ENCODE data around the gene LIPC. TPM values are rescaled to one million over a fixed set of nuclear protein-coding genes. Genes with fewer than 3 reads are reported as not detected.

LIPC gene
- total and polyA plus RNA-seq, 9 of the 15 experiments (the other 6 are each of a cell fraction or from before 2014, with no cell fraction given), result 0.07 to 0.41 (median 0.11) TPM; not detected in 2

- TF ChIP-seq MGA (IDR thresholded peaks at IDR 0.05), result no peak
- TF ChIP-seq FOXP1 (CRISPR knock-in tag; IDR thresholded peaks at IDR 0.05), result peak; percentile 56; the same call in 1 of the 2 replicates
- no peak for TF ChIP-seq STAG1 (CRISPR knock-in tag; IDR thresholded peaks at IDR 0.05; ENCODE audit: borderline replicate concordance)
- no peak for TF ChIP-seq CTCF (IDR thresholded peaks at IDR 0.05 in 2 of 3, conservative IDR thresholded peaks at IDR 0.05 in 1 of 3; ENCODE audit: insufficient read depth in 2 of 3, low read depth in 1 of 3, low read length in 3 of 3)
- TF ChIP-seq ZNF274 (IDR thresholded peaks at IDR 0.05; ENCODE audit: borderline replicate concordance, low read depth, low read length), result no peak
- TF ChIP-seq TBL1XR1 (IDR thresholded peaks at IDR 0.05; ENCODE audit: low read length in 2 of 2), result peak; percentile 37 to 72; a peak in 2 of 4 replicates
- TF ChIP-seq ZBTB7A (IDR thresholded peaks at IDR 0.05; ENCODE audit: borderline replicate concordance, control insufficient read depth, low read depth, low read length), result peak; percentile 54; the same call in 1 of the 2 replicates
- no peak for TF ChIP-seq ZNF212 (CRISPR knock-in tag; IDR thresholded peaks at IDR 0.05)
- no peak for TF ChIP-seq ZNF277 (CRISPR knock-in tag; IDR thresholded peaks at IDR 0.05; ENCODE audit: borderline replicate concordance)
- no peak for TF ChIP-seq PYGO2 (tag; IDR thresholded peaks at IDR 0.05)
- no peak for TF ChIP-seq NCOA6 (IDR thresholded peaks at IDR 0.05)
- TF ChIP-seq ZBED1 (IDR thresholded peaks at IDR 0.05), result no peak
Observed at GRCh38 chr15:58546635-58547627, 115.1 kb downstream of the LIPC start (continued).
